Left lung (tissue), 14 donors: ENCODE data around the gene CLCA1. TPM values are rescaled to one million over a fixed set of nuclear protein-coding genes. Genes with fewer than 3 reads are reported as not detected.
A peak's percentile ranks its signal among the peaks of the same experiment; 100 is the strongest.

Experiments used
- ATAC-seq: fragments of 200-7000 bp; cut with Tn5 transposase; one replicate; pipeline ENCODE4 v1.9.1; 2020; ENCODE audit warnings: moderate library complexity
- DNase-seq, 4 donors: peaks; one replicate each; pipeline ENCODE4 v3.0.0-alpha.2; 2013 to 2020
- H3K27ac ChIP-seq, 2 donors: fragments of 200-600 bp; sonication (generic) in 1 of 2; one replicate each; pipeline versions ENCODE4 v1.5.0 to v1.8.0; 2020 to 2021
- H3K27me3 ChIP-seq, 2 donors: fragments of 200-600 bp; sonication (generic) in 1 of 2; one replicate each; pipeline versions ENCODE4 v1.5.0 to v1.8.0; 2020 to 2021
- H3K36me3 ChIP-seq, 2 donors: fragments of 200-600 bp; sonication (generic) in 1 of 2; one replicate each; pipeline versions ENCODE4 v1.5.0 to v1.8.0; 2020 to 2021
- H3K4me1 ChIP-seq, 2 donors: fragments of 200-600 bp; one replicate each; pipeline ENCODE4 v1.8.0; 2021
- H3K4me3 ChIP-seq, 2 donors: fragments of 200-600 bp; sonication (generic) in 1 of 2; one replicate each; pipeline versions ENCODE4 v1.5.0 to v1.8.0; 2020 to 2021; ENCODE audit warnings: mild to moderate bottlenecking in 1 of 2
- H3K9me3 ChIP-seq, 2 donors: fragments of 200-600 bp; sonication (generic) in 1 of 2; one replicate each; pipeline versions ENCODE4 v1.5.0 to v1.8.0; 2020 to 2021
- intact Hi-C, 2 donors: fragments of 100-400 bp; cut with DNase I; formaldehyde crosslinking; loops; one replicate each; pipeline versions ENCODE4 v1.11.2 to v1.14.2; 2022
- long read RNA-seq, 12 donors: library from polyadenylated mRNA in 2 of 12; unstranded in 2 of 12; transcript quantifications; one replicate each; pipeline ENCODE4 v2.0.0 and lab custom pipeline, GENCODE V29; 2019 to 2026
- polyA plus RNA-seq, 6 donors: library from polyadenylated mRNA; unstranded; fragments of 120-200 nt; gene quantifications; one replicate each; pipeline ENCODE4 v1.2.1, GENCODE V29; 2013; ENCODE audit not compliant: insufficient read length in 6 of 6
- total RNA-seq, 2 donors: library from RNA; stranded (reverse); fragmentation: NEBNext Ultra II Directional; extraction: Animal tissue kit (Norgen Biotek cat#: 25700); gene quantifications; one replicate each; pipeline ENCODE4 v1.2.1, GENCODE V29; 2021
- TF ChIP-seq, protein P1 (sequence below), 2 donors: fragments of 200-600 bp; sonication (generic) in 1 of 2; IDR thresholded peaks; one replicate each; pipeline versions ENCODE4 v1.5.0 to v1.8.0; 2021; ENCODE audit warnings: antibody characterized with exemption in 2 of 2
- donor health status: DM: no; HTN: yes; CAD: no.
- donor health status: DM: no; HTN: no; CAD: no.

Gene CLCA1, protein sequence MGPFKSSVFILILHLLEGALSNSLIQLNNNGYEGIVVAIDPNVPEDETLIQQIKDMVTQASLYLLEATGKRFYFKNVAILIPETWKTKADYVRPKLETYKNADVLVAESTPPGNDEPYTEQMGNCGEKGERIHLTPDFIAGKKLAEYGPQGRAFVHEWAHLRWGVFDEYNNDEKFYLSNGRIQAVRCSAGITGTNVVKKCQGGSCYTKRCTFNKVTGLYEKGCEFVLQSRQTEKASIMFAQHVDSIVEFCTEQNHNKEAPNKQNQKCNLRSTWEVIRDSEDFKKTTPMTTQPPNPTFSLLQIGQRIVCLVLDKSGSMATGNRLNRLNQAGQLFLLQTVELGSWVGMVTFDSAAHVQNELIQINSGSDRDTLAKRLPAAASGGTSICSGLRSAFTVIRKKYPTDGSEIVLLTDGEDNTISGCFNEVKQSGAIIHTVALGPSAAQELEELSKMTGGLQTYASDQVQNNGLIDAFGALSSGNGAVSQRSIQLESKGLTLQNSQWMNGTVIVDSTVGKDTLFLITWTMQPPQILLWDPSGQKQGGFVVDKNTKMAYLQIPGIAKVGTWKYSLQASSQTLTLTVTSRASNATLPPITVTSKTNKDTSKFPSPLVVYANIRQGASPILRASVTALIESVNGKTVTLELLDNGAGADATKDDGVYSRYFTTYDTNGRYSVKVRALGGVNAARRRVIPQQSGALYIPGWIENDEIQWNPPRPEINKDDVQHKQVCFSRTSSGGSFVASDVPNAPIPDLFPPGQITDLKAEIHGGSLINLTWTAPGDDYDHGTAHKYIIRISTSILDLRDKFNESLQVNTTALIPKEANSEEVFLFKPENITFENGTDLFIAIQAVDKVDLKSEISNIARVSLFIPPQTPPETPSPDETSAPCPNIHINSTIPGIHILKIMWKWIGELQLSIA
- not detected for total RNA-seq
- polyA plus RNA-seq = not detected
- long read RNA-seq, donor 1 = 0 reads
- long read RNA-seq, donor 2, partial matches to known transcripts = 0 of 2 reads
- long read RNA-seq, donor 2, other reads (novel, unspliced or antisense) = 0 of 2 reads
- long read RNA-seq, donor 3 = 0 reads
- long read RNA-seq, donor 4 = 0 reads
- long read RNA-seq, donor 5 = 0 reads
- long read RNA-seq, donor 6 = 0 reads
- long read RNA-seq, donor 7 = 0 reads
- long read RNA-seq, donor 8 = 0 reads
- long read RNA-seq, donor 9, partial matches to known transcripts = 0 of 2 reads
- long read RNA-seq, donor 9, other reads (novel, unspliced or antisense) = 0 of 2 reads
- long read RNA-seq, donor 10 = 0 reads
- long read RNA-seq, donor 11 = 0 reads
- long read RNA-seq, donor 12 = 0 reads

DNA sequence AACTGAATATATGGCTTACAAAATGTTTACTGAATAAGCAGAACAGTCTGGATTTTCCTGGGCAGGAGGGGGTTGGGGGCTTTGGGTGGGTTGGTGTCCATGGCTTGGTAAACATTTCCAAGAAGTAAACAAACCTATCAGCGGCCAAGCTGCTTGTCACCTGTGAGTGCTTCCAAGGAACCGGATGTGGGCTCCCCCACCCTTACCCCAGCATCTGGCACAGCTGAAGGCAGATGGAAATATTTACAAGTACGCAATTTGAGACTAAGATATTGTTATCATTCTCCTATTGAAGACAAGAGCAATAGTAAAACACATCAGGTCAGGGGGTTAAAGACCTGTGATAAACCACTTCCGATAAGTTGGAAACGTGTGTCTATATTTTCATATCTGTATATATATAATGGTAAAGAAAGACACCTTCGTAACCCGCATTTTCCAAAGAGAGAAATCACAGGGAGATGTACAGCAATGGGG lies at the start of gene CLCA1:
CLCA1 (plus strand) TSS at position 427 of the 477 bp plus-strand sequence; CDS start at position 472, 45 bp downstream.
- Histone ChIP-seq H3K9me3 (no peaks in the 10 kb centered on the region), H3K4me3 (no peak within 1 kb of the TSS), H3K36me3 (no peaks in the 10 kb centered on the region), H3K27me3 (no peaks in the 10 kb centered on the region), H3K4me1 (no peaks in the 10 kb centered on the region), H3K27ac (no peak within 1 kb of the TSS)
- TF ChIP-seq, protein P1, sequence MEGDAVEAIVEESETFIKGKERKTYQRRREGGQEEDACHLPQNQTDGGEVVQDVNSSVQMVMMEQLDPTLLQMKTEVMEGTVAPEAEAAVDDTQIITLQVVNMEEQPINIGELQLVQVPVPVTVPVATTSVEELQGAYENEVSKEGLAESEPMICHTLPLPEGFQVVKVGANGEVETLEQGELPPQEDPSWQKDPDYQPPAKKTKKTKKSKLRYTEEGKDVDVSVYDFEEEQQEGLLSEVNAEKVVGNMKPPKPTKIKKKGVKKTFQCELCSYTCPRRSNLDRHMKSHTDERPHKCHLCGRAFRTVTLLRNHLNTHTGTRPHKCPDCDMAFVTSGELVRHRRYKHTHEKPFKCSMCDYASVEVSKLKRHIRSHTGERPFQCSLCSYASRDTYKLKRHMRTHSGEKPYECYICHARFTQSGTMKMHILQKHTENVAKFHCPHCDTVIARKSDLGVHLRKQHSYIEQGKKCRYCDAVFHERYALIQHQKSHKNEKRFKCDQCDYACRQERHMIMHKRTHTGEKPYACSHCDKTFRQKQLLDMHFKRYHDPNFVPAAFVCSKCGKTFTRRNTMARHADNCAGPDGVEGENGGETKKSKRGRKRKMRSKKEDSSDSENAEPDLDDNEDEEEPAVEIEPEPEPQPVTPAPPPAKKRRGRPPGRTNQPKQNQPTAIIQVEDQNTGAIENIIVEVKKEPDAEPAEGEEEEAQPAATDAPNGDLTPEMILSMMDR (IDR thresholded peaks at IDR 0.05) = no peak
- ATAC-seq (no peak), DNase-seq (no peak)
- intact Hi-C loops = no loop called here

DNA sequence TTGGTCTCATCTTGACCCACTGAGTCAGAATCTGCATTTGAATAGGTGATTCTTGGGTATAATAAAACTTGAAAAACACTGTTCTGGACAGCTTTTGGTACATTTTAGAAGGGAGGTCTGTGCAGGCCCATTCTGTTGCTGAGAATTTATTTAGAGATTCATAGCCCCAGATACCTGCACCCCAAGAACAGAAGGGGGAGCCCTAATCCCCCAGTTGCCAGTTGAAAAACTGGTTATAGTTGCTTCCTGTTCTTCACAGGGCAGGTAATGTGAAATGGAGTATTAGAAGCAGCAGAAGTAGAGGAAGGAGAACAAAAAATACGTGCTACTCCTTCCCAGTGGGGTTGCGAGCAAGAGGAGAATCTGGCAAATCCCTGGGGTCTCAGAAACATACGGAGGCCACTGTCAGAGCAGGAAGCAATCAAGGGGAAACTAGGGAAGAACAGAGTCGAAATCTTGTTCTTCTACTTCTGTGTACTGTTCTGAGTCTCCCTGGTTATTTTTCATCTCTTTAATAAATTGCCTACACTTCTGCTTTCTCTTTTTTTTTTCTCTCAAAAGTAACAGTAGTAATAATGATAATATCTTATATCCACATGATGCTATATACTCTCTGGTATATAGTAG lies 49.3 kb upstream of the CLCA1 start:
- intact Hi-C loops = no loop called here
- no peaks in the 10 kb centered on the region for H3K4me1 ChIP-seq
- ATAC-seq (peak; percentile 86), DNase-seq (peak in 1 of 4 donors; percentile 62)
- TF ChIP-seq, protein P1 (IDR thresholded peaks at IDR 0.05) = peak; percentile 25 to 33
- H3K9me3 ChIP-seq = no peaks in the 10 kb centered on the region
- no peak overlapping the region for H3K27ac ChIP-seq
- no peaks in the 10 kb centered on the region for H3K27me3 ChIP-seq
- H3K36me3 ChIP-seq = no peaks in the 10 kb centered on the region
- H3K4me3 ChIP-seq = no peak overlapping the region

DNA sequence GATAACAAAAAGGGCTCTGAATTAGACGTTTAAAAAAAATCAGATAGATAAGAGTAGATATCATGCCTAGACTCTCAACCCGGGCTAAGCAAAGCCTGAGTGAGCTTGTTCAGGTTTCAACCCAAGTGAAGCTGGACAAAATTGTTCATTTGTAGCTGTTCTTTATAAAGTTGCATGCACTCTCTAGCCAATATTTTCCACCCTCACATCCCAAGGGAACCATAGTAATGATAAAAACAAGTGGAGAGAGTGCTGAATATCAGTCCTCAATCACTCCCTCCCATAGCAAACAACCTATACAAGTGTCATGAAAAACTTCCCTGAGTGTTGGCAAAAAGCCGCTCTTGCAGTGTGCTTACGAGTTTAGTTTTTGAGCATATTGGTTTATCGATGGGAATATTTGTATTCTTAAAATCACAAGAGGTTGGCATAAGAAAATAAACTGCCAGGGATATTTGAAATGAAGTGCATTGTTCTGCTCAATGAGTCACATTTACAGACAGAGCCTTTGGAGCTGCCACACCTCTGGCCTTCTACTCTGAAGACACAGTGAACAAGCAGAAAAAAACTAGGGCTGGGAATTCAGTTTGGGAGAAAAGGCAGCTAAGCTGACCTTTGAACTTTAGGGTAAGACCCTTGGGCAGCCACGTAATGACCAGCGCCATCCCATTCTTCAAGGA lies 47.0 kb upstream of the CLCA1 start:
- no peak overlapping the region for H3K4me3 ChIP-seq
- no peaks in the 10 kb centered on the region for H3K36me3 ChIP-seq
- ATAC-seq = peak; percentile 60
- H3K27ac ChIP-seq = no peak overlapping the region
- no peaks in the 10 kb centered on the region for H3K9me3 ChIP-seq
- no peaks in the 10 kb centered on the region for H3K4me1 ChIP-seq
- DNase-seq = no peak
- intact Hi-C loops = no loop called here
- TF ChIP-seq, protein P1 (IDR thresholded peaks at IDR 0.05) = no peak
- H3K27me3 ChIP-seq = no peaks in the 10 kb centered on the region

GRCh38 chr1:86423473-86423872 lies 45.3 kb upstream of the CLCA1 start:
- intact Hi-C loops = no loop called here
- TF ChIP-seq, protein P1 (IDR thresholded peaks at IDR 0.05) = no peak
- Histone ChIP-seq H3K27ac (no peak overlapping the region), H3K4me3 (no peak overlapping the region), H3K4me1 (no peaks in the 10 kb centered on the region), H3K9me3 (no peaks in the 10 kb centered on the region), H3K27me3 (no peaks in the 10 kb centered on the region), H3K36me3 (no peaks in the 10 kb centered on the region)
- DNase-seq (no peak), ATAC-seq (no peak)
